CD8-positive, alpha-beta memory T cell (primary cell): ENCODE measurements around the gene TMPRSS13. TPM values are rescaled to one million over a fixed set of nuclear protein-coding genes. Genes with fewer than 3 reads are reported as not detected.

Experiments used
- CTCF ChIA-PET: fragments of 350-600 bp; sonication (Branson Sonifier 250); formaldehyde crosslinking; loops from one replicate; lab custom pipeline; 2021; ENCODE audit warnings: antibody characterized with exemption; lab: Charles Lee
- POLR2A ChIA-PET: fragments of 350-600 bp; sonication (Branson Sonifier 250); formaldehyde crosslinking; loops from one replicate; lab custom pipeline; 2021; ENCODE audit warnings: antibody characterized with exemption; lab: Charles Lee
- DNase-seq, 5 donors: peaks; one replicate each; pipeline versions ENCODE4 v3.0.0 to v3.0.0-alpha.2; 2020 to 2022; ENCODE audit warnings: mixed read lengths in 1 of 5
- H3K27ac ChIP-seq: one replicate; pipeline ENCODE4 v1.7.0; 2013; ENCODE audit warnings: low read depth, mild to moderate bottlenecking, low read length, moderate library complexity
- H3K27me3 ChIP-seq: 2 replicates; pipeline ENCODE4 v1.7.0; 2013; ENCODE audit warnings: low read length, mild to moderate bottlenecking; ENCODE audit not compliant: insufficient read depth, poor library complexity, severe bottlenecking
- H3K36me3 ChIP-seq: 2 replicates; pipeline ENCODE4 v1.7.0; 2013; ENCODE audit warnings: mild to moderate bottlenecking, low read length, moderate library complexity; ENCODE audit not compliant: insufficient read depth
- H3K4me1 ChIP-seq: 2 replicates; pipeline ENCODE4 v1.7.0; 2013; ENCODE audit warnings: mild to moderate bottlenecking, low read length, moderate library complexity; ENCODE audit not compliant: insufficient read depth
- H3K4me3 ChIP-seq: 2 replicates; pipeline ENCODE4 v1.7.0; 2013; ENCODE audit warnings: mild to moderate bottlenecking, low read length
- H3K9me3 ChIP-seq: 2 replicates; pipeline ENCODE4 v1.7.0; 2013; ENCODE audit warnings: mild to moderate bottlenecking, low read length
- H3K27ac Mint-ChIP-seq, 8 donors: one replicate each; pipeline ENCODE4 v1.8.0; 2020 to 2021; ENCODE audit warnings: mixed read lengths in 8 of 8, mild to moderate bottlenecking in 6 of 8, inconsistent platforms in 3 of 8, moderate library complexity in 3 of 8
- H3K27me3 Mint-ChIP-seq, 2 donors: one replicate each; pipeline ENCODE4 v1.8.0; 2020 to 2021; ENCODE audit warnings: mixed read lengths in 2 of 2, mild to moderate bottlenecking in 1 of 2, moderate library complexity in 1 of 2
- H3K36me3 Mint-ChIP-seq, 3 donors: one replicate each; pipeline ENCODE4 v1.8.0; 2020 to 2021; ENCODE audit warnings: mixed read lengths in 3 of 3, inconsistent platforms in 1 of 3, mild to moderate bottlenecking in 1 of 3
- H3K4me1 Mint-ChIP-seq, 3 donors: one replicate each; pipeline ENCODE4 v1.8.0; 2020 to 2021; ENCODE audit warnings: mixed read lengths in 3 of 3, inconsistent platforms in 1 of 3, mild to moderate bottlenecking in 1 of 3
- H3K4me3 Mint-ChIP-seq, 7 donors: one replicate each; pipeline ENCODE4 v1.8.0; 2020 to 2021; ENCODE audit warnings: mixed read lengths in 7 of 7, mild to moderate bottlenecking in 6 of 7, moderate library complexity in 4 of 7, inconsistent platforms in 2 of 7
- H3K9me3 Mint-ChIP-seq, 5 donors: one replicate each; pipeline ENCODE4 v1.8.0; 2020 to 2022; ENCODE audit warnings: mixed read lengths in 5 of 5, mild to moderate bottlenecking in 3 of 5, moderate library complexity in 2 of 5, inconsistent platforms in 1 of 5
- polyA plus RNA-seq: library from polyadenylated mRNA; unstranded; fragments of 300-500 nt; fragmentation: Illumina TruSeq; gene quantifications from one replicate; pipeline ENCODE4 v1.2.3, GENCODE V29; 2021
- total RNA-seq, 2 experiments: library from RNA; stranded (reverse); gene quantifications; one replicate each; pipeline ENCODE4 v1.2.3, GENCODE V29; 2021

TMPRSS13 gene
- total and polyA plus RNA-seq, 3 experiments from 2014 or later, result 1.4 to 1.5 (median 1.5) TPM

- no peak overlapping the region for H3K27ac ChIP-seq
- no peaks in the 10 kb centered on the region for H3K27me3 Mint-ChIP-seq
- peak in 1 of 5 donors; percentile 8 for DNase-seq
- no peaks in the 10 kb centered on the region for H3K9me3 ChIP-seq
- H3K36me3 Mint-ChIP-seq, result no peaks in the 10 kb centered on the region
- no peaks in the 10 kb centered on the region for H3K36me3 ChIP-seq
- no peaks in the 10 kb centered on the region for H3K9me3 Mint-ChIP-seq
- H3K4me1 Mint-ChIP-seq, result peaks cover 3 to 5% (median 4%) of the 10 kb centered on the region in 3 donors
- H3K4me3 Mint-ChIP-seq, result no peak overlapping the region
- no peak overlapping the region for H3K4me3 ChIP-seq
- ChIA-PET POLR2A (no interaction called here), CTCF (interaction anchor here (1.0 to 1.4 kb wide), 3 partner anchors 10 to 116 kb away, joined by 3 read pairs; no protein-coding TSS in a partner anchor)
- no peaks in the 10 kb centered on the region for H3K27me3 ChIP-seq
- peak overlapping the region in 1 of 8 donors; percentile 25 for H3K27ac Mint-ChIP-seq
- peaks cover 2% of the 10 kb centered on the region for H3K4me1 ChIP-seq
Measured at GRCh38 chr11:117923275-117923674, 5.9 kb downstream of the TMPRSS13 start.

- Mint-ChIP-seq H3K27me3 (no peaks in the 10 kb centered on the region), H3K27ac (no peak overlapping the region), H3K9me3 (no peaks in the 10 kb centered on the region), H3K4me3 (no peak overlapping the region), H3K4me1 (no peaks in the 10 kb centered on the region), H3K36me3 (no peaks in the 10 kb centered on the region)
- ChIA-PET POLR2A (interaction anchor here (0.6 kb wide), 1 partner anchor 86 kb away, joined by 3 read pairs; no protein-coding TSS in a partner anchor), CTCF (interaction anchor here (1.0 to 1.4 kb wide), 2 partner anchors 103 to 131 kb away, joined by 3 read pairs; no protein-coding TSS in a partner anchor)
- Histone ChIP-seq H3K4me3 (no peak overlapping the region), H3K4me1 (no peaks in the 10 kb centered on the region), H3K9me3 (no peaks in the 10 kb centered on the region), H3K27ac (no peak overlapping the region), H3K36me3 (no peaks in the 10 kb centered on the region), H3K27me3 (no peaks in the 10 kb centered on the region)
- no peak for DNase-seq
Measured at GRCh38 chr11:117921893-117922292, 7.3 kb downstream of the TMPRSS13 start.

DNA sequence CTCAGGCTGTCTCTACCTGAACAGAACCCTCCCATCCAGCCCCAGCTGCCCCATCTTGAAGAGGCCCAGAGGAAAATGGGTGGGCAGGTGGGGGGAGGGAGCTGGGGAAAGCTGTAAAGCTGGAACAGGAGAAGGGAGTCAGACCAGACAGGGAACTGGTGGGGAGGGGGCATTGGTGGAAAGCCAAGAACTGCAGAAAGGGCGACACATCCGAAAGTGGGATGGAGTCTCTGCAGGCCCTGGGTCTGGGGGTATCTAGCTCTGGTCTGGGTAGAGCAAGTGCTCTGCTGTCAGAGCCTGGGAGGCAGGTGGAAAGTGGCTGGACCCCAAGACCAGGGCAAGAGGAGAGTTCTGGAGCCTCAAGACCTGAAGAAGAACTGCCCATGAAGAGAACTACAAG is 7.7 kb downstream of the TMPRSS13 start:
- Histone ChIP-seq H3K36me3 (no peaks in the 10 kb centered on the region), H3K27me3 (no peaks in the 10 kb centered on the region), H3K9me3 (no peaks in the 10 kb centered on the region), H3K27ac (no peak overlapping the region), H3K4me3 (no peak overlapping the region), H3K4me1 (no peaks in the 10 kb centered on the region)
- DNase-seq, result no peak
- Mint-ChIP-seq H3K27me3 (no peaks in the 10 kb centered on the region), H3K4me3 (no peak overlapping the region), H3K4me1 (no peaks in the 10 kb centered on the region), H3K27ac (no peak overlapping the region), H3K36me3 (no peaks in the 10 kb centered on the region), H3K9me3 (no peaks in the 10 kb centered on the region)
- CTCF ChIA-PET, result interaction anchor here (1.4 kb wide), 1 partner anchor 102 kb away, joined by 3 read pairs; no protein-coding TSS in a partner anchor
- POLR2A ChIA-PET, result no interaction called here

GRCh38 chr11:117919781-117920221 is 9.4 kb downstream of the TMPRSS13 start:
- no peaks in the 10 kb centered on the region for H3K4me1 Mint-ChIP-seq
- no peaks in the 10 kb centered on the region for H3K9me3 ChIP-seq
- no peak overlapping the region for H3K4me3 Mint-ChIP-seq
- no peak for DNase-seq
- peaks cover 0 to 3% of the 10 kb centered on the region in 2 donors for H3K27me3 Mint-ChIP-seq
- no peaks in the 10 kb centered on the region for H3K27me3 ChIP-seq
- H3K36me3 ChIP-seq, result no peaks in the 10 kb centered on the region
- CTCF ChIA-PET, result interaction anchor here (0.6 to 1.7 kb wide), 4 partner anchors 77 to 561 kb away, joined by 3 to 6 read pairs (median 3); no protein-coding TSS in a partner anchor
- no peaks in the 10 kb centered on the region for H3K9me3 Mint-ChIP-seq
- no peak overlapping the region for H3K27ac ChIP-seq
- POLR2A ChIA-PET, result no interaction called here
- H3K27ac Mint-ChIP-seq, result peak overlapping the region in 1 of 8 donors; percentile 38
- H3K36me3 Mint-ChIP-seq, result peaks cover 0 to 1% (median 0%) of the 10 kb centered on the region in 3 donors
- H3K4me1 ChIP-seq, result no peaks in the 10 kb centered on the region
- H3K4me3 ChIP-seq, result no peak overlapping the region

- POLR2A ChIA-PET, result no interaction called here
- H3K36me3 Mint-ChIP-seq, result peaks cover 0 to 2% (median 0%) of the 10 kb centered on the region in 3 donors
- H3K27me3 ChIP-seq, result no peaks in the 10 kb centered on the region
- H3K4me1 ChIP-seq, result no peaks in the 10 kb centered on the region
- no peaks in the 10 kb centered on the region for H3K36me3 ChIP-seq
- H3K4me3 Mint-ChIP-seq, result no peak overlapping the region
- H3K9me3 ChIP-seq, result no peaks in the 10 kb centered on the region
- H3K4me3 ChIP-seq, result no peak overlapping the region
- H3K9me3 Mint-ChIP-seq, result no peaks in the 10 kb centered on the region
- no peak overlapping the region for H3K27ac ChIP-seq
- no peak for DNase-seq
- peaks cover 0 to 3% of the 10 kb centered on the region in 2 donors for H3K27me3 Mint-ChIP-seq
- H3K4me1 Mint-ChIP-seq, result no peaks in the 10 kb centered on the region
- H3K27ac Mint-ChIP-seq, result peak overlapping the region in 1 of 8 donors; percentile 38
- CTCF ChIA-PET, result interaction anchor here (1.3 to 1.7 kb wide), 4 partner anchors 28 to 252 kb away, joined by 3 to 6 read pairs (median 3); no protein-coding TSS in a partner anchor
Measured at GRCh38 chr11:117919341-117919740, 9.9 kb downstream of the TMPRSS13 start.

GRCh38 chr11:117918366-117919255 is 10.6 kb downstream of the TMPRSS13 start:
- H3K27ac ChIP-seq, result no peak overlapping the region
- Mint-ChIP-seq H3K36me3 (peaks cover 0 to 2% (median 0%) of the 10 kb centered on the region in 3 donors), H3K4me3 (no peak overlapping the region), H3K9me3 (no peaks in the 10 kb centered on the region), H3K4me1 (no peaks in the 10 kb centered on the region), H3K27ac (peak overlapping the region in 1 of 8 donors; percentile 92), H3K27me3 (peaks cover 0 to 3% of the 10 kb centered on the region in 2 donors)
- H3K27me3 ChIP-seq, result no peaks in the 10 kb centered on the region
- CTCF ChIA-PET, result interaction anchor here (1.3 to 1.7 kb wide), 4 partner anchors 29 to 253 kb away, joined by 3 to 6 read pairs (median 3); no protein-coding TSS in a partner anchor
- no peak overlapping the region for H3K4me3 ChIP-seq
- no peaks in the 10 kb centered on the region for H3K9me3 ChIP-seq
- DNase-seq, result peak in 1 of 5 donors; percentile 14
- no peaks in the 10 kb centered on the region for H3K36me3 ChIP-seq
- POLR2A ChIA-PET, result interaction anchor here (0.7 kb wide), 1 partner anchor 71 kb away, joined by 3 read pairs; no protein-coding TSS in a partner anchor
- H3K4me1 ChIP-seq, result no peaks in the 10 kb centered on the region

- H3K27me3 ChIP-seq, result no peaks in the 10 kb centered on the region
- peak in 1 of 5 donors; percentile 15 for DNase-seq
- Mint-ChIP-seq H3K27ac (peak overlapping the region in 1 of 8 donors; percentile 92), H3K27me3 (peaks cover 0 to 3% of the 10 kb centered on the region in 2 donors), H3K4me3 (no peak overlapping the region), H3K9me3 (no peaks in the 10 kb centered on the region), H3K36me3 (peaks cover 0 to 2% (median 0%) of the 10 kb centered on the region in 3 donors), H3K4me1 (no peaks in the 10 kb centered on the region)
- ChIA-PET CTCF (no interaction called here), POLR2A (no interaction called here)
- H3K27ac ChIP-seq, result no peak overlapping the region
- H3K4me3 ChIP-seq, result no peak overlapping the region
- H3K9me3 ChIP-seq, result no peaks in the 10 kb centered on the region
- H3K4me1 ChIP-seq, result no peaks in the 10 kb centered on the region
- H3K36me3 ChIP-seq, result no peaks in the 10 kb centered on the region
Measured at GRCh38 chr11:117917591-117918151, 11.5 kb downstream of the TMPRSS13 start.
